Activated effector memory CD4-positive, alpha-beta T cell treated with Interleukin-2 at 50 U/mL for 16 hours (primary cell): ENCODE data around the gene ELF3.
A peak's percentile ranks its signal among the peaks of the same experiment; 100 is the strongest.
"Not testable (repeated sequence)": the region's sequence is repeated elsewhere in the genome, so short reads cannot be mapped to it uniquely, and the experiment has no call there.

Experiments used
- DNase-seq: peaks from one replicate; pipeline ENCODE4 v3.0.0-alpha.2; 2020

The ELF3 gene

GRCh38 chr1:202010180-202011015, at the start of gene ELF3:
Gene ELF3, plus strand, starts transcription at chr1:202010587. Its CDS starts 550 bp downstream, at chr1:202011137.
- no peak for DNase-seq

- DNase-seq, result not testable (repeated sequence)
Measured at GRCh38 chr1:201962382-201962781, 48.0 kb upstream of the ELF3 start.

GRCh38 chr1:201964261-201964660, 46.1 kb upstream of the ELF3 start:
- no peak for DNase-seq

- no peak for DNase-seq
Measured at GRCh38 chr1:201966171-201966570, 44.2 kb upstream of the ELF3 start.

DNA sequence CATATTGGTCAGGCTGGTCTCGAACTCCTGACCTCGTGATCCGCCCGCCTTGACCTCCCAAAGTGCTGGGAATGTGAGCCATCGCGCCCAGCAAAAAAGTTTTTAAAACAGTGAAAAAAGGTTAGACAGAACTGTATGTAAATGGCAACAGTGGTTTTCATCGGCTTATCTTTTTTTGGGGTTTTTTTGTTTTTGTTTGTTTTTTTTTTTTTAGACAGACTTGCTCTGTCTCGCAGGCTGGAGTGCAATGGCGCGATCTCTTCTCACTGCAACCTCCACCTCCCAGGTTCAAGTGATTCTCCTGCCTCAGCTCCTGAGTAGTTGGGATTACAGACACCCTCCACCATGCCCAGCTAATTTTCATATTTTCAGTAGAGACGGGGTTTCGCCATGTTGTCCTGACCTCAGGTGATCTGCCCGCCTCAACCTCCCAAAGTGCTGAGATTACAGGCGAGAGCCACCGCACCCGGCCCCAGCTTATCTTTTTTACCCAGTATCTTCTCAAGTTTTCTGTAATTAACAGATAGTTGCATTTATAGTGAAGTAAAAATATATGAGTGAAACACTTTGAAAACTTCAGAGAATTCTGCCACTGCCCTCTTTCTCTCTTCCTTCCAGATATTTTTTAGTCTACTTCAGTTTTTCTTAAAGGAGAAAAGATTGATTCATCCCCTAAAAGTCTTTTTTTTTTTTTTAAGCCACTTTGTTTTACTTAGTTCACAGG, 42.0 kb upstream of the ELF3 start:
- no peak for DNase-seq

GRCh38 chr1:201970334-201971159, 39.8 kb upstream of the ELF3 start:
- DNase-seq, result no peak

GRCh38 chr1:201982082-201982622, 28.2 kb upstream of the ELF3 start:
- peak; percentile 69 for DNase-seq

DNA sequence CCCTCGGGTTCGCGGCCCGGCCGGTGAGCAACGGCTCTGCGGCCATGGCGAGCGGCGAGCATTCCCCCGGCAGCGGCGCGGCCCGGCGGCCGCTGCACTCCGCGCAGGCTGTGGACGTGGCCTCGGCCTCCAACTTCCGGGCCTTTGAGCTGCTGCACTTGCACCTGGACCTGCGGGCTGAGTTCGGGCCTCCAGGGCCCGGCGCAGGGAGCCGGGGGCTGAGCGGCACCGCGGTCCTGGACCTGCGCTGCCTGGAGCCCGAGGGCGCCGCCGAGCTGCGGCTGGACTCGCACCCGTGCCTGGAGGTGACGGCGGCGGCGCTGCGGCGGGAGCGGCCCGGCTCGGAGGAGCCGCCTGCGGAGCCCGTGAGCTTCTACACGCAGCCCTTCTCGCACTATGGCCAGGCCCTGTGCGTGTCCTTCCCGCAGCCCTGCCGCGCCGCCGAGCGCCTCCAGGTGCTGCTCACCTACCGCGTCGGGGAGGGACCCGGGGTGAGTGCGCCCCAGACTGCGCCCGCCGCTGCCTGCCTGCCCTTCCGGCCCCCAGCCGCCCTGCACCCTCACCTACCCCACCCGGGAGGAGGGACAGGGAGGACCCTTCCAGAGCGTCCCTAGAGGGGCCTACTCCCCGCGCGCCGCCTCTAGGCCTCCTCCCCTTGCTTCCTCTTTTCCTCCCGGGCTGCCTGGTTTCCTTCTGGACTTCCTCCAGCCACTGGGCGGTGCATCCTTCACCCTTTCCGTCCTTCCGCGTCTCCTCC, 27.6 kb upstream of the ELF3 start, which contains the start of gene RNPEP:
RNPEP (plus strand) TSS at position 26 of the 757 bp plus-strand sequence; CDS start at position 45, 19 bp downstream.
- peak; percentile 50 for DNase-seq

- no peak for DNase-seq
Measured at GRCh38 chr1:201983380-201983805, 27.0 kb upstream of the ELF3 start.

DNA sequence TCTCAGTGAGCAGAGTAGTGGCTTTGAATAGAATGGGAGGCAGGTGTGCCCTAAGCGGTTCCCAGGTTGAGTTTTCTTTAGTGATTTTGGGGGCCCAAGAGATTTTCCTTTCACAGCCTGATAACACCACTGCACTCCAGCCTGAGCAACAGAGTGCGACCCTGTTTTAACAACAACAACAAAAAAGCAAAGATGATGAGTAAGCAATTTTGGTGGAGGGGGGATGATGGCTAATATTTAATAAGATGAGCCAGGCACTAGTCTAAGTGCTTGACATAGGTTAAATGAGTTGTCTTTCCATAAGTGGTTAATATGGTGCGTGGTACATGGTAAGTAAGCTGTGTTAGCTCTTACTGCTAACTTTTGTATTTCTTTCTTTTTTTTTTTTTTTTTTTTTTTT, 25.9 kb upstream of the ELF3 start:
- DNase-seq, result no peak

- no peak for DNase-seq
Measured at GRCh38 chr1:201985355-201985754, 25.0 kb upstream of the ELF3 start.

DNA sequence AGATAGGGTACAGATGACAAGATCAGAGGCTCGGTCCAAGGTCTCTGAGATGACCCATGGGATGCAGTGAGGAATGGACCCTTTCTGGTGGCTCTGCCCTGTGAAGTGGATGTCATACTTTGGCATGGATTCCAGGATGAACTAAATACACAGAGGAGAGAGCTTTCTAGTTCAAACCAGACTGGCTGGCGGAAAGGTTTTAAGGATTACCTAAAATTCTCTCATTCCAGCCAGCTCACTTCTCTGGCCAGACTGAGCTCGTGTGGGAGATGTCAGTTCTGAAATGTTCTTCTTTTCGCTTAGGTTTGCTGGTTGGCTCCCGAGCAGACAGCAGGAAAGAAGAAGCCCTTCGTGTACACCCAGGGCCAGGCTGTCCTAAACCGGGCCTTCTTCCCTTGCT, 21.8 kb upstream of the ELF3 start:
- no peak for DNase-seq

DNA sequence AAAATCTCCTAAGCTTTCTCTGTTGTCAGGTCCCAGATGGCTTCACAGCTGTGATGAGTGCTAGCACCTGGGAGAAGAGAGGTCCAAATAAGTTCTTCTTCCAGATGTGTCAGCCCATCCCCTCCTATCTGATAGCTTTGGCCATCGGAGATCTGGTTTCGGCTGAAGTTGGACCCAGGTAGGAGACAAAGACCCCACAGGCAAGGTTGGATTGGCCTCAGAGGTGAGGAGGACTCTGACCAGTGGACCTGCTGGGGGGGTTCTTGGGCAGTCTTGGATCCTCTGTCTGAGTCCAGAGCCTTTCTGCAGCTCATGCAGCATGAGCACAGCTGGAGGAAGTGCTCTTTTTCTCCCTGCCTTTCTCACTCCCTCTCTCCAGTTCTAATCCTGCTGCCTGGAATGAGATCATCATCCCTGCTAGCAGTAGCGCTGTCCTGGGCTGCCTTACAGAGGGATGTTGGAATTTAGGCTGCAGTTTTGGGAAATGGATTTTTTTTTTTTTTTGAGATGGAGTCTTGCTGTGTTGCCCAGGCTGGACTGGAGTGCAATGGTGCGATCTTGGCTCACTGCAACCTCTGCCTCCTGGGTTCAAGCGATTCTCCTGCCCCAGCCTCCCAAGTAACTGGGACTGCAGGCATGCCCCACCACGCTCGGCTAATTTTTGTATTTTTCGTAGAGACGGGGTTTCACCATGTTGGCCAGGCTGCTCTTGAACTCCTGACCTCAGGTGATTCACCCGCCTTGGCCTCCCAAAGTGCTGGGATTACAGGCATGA, 20.8 kb upstream of the ELF3 start:
- no peak for DNase-seq

GRCh38 chr1:201990427-201990826, 20.0 kb upstream of the ELF3 start:
- no peak for DNase-seq

DNA sequence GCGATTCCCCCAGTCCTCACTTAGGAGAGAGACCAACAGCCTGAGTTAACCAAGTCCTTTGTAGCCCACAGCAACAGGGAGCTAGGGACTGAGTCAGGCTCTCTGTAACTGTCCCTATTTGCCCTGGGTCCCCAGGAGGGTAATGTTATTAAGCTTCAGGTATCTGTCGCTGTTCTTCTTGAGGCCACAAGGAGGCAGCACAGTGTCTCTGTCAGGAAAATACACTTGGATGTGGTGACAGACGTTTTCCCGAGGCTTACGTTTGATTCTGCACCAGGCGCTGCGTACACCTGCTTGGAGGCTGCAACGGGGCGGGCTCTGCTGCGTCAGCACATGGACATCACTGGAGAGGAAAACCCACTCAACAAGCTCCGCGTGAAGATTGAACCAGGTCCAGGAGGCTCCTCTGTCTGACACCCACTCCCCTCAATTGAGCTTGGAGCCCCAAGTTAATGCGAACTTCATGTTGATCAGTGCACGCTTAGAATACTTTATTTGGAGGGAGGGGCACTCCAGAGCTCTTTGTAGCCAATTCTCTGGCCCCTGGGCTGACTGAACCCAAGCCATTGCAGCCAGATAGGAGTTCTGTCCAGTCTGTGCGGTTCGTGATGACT, 10.7 kb upstream of the ELF3 start:
- DNase-seq, result no peak

- DNase-seq, result no peak
Measured at GRCh38 chr1:202002507-202002906, 7.9 kb upstream of the ELF3 start.

DNA sequence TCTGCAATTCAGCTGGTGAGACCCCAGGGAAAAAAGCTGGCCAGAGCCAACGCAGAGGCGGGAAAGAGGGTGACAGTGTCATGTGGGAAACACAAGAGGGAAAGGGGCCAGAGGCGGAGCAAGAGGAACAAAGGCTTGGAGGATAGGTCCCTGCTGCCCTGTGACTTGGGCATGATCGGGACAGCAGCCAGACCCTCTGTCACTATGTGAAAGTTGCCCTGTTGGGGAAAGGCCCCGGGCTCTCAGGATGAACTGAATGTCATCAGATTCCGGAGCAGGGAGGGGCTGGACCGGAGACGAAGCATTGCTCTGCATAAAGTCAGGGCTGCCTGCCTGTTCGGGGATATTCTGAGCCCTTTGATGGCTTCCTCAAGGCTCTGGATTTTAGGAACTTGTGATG, 5.7 kb upstream of the ELF3 start:
- DNase-seq, result no peak

GRCh38 chr1:202005958-202006357, 4.4 kb upstream of the ELF3 start:
- no peak for DNase-seq

GRCh38 chr1:202007304-202007703, 3.1 kb upstream of the ELF3 start:
- DNase-seq, result no peak

- no peak for DNase-seq
Measured at GRCh38 chr1:202007805-202008489, 2.4 kb upstream of the ELF3 start.
